K562 (cell line): ENCODE measurements around the gene ZNF669. TPM values are rescaled to one million over a fixed set of nuclear protein-coding genes. Genes with fewer than 3 reads are reported as not detected.
A peak's percentile ranks its signal among the peaks of the same experiment; 100 is the strongest.

Experiments
- ELF1 ChIP-seq: fragments of 200-800 bp; sonication (Bioruptor generic); IDR thresholded peaks from 2 replicates; pipeline ENCODE4 v1.6.1; 2016; ENCODE audit warnings: missing genetic modification characterization, missing compliant biosample characterization
- ELF4 ChIP-seq: fragments of 450-650 bp; formaldehyde crosslinking; IDR thresholded peaks from 2 replicates; pipeline ENCODE4 v1.4.0; 2022; ENCODE audit warnings: missing genetic modification characterization
- ILK ChIP-seq: fragments of 450-650 bp; IDR thresholded peaks from 2 replicates; pipeline ENCODE4 v1.6.1; 2016; ENCODE audit warnings: missing genetic modification characterization, low read depth, mild to moderate bottlenecking, missing compliant biosample characterization, moderate library complexity, borderline replicate concordance
- MEIS2 ChIP-seq: fragments of 450-650 bp; IDR thresholded peaks from 2 replicates; pipeline ENCODE4 v1.6.1; 2014; ENCODE audit warnings: mild to moderate bottlenecking; ENCODE audit not compliant: partially characterized antibody
- NELFE ChIP-seq: IDR thresholded peaks from 2 replicates; pipeline ENCODE4 v1.6.1; 2011; ENCODE audit warnings: mild to moderate bottlenecking; ENCODE audit not compliant: insufficient read depth, insufficient read length
- POLR2AphosphoS5 ChIP-seq: IDR thresholded peaks from 2 replicates; pipeline ENCODE4 v1.6.1; 2011; ENCODE audit warnings: mild to moderate bottlenecking, low read depth, low read length, moderate library complexity; ENCODE audit not compliant: control insufficient read depth, insufficient read depth
- ZNF174 ChIP-seq: fragments of 250-450 bp; sonication (Bioruptor Pico); IDR thresholded peaks from 2 replicates; pipeline ENCODE4 v1.4.0; 2020; ENCODE audit warnings: mild to moderate bottlenecking
- polyA plus RNA-seq, 8 experiments: library from polyadenylated mRNA; depleted of rRNA in 4 of 8; stranded (reverse) in 5 of 8; unstranded in 3 of 8; fragments of >200 nt; fragmentation: Nextera tagmentation in 2 of 8; fragmentation: Illumina TruSeq in 1 of 8; extraction: Ambion mirVana in 2 of 8; extraction: Trizol in 1 of 8; gene quantifications; 2 replicates each; pipeline versions ENCODE4 v1.2.1 to v1.2.3, GENCODE V29; 2011 to 2014; ENCODE audit warnings: inconsistent platforms in 1 of 8, missing spikeins in 1 of 8
- total RNA-seq, 7 experiments: library from RNA; depleted of rRNA in 6 of 7; stranded (reverse); fragments of >200 nt in 6 of 7; fragmentation: Illumina TruSeq in 2 of 7; extraction: Trizol in 2 of 7; gene quantifications; 2 replicates each; pipeline versions ENCODE4 v1.2.1 to v1.2.3, GENCODE V29; 2011 to 2021; ENCODE audit warnings: low replicate concordance in 1 of 7
- TF ChIP-seq, protein P1 (sequence below), 3 experiments: IDR thresholded peaks in 2 of 3; conservative IDR thresholded peaks in 1 of 3; 2 replicates each; pipeline ENCODE4 v1.5.1; 2011 to 2012; ENCODE audit warnings: low read length in 3 of 3, mild to moderate bottlenecking in 3 of 3, control low read depth in 2 of 3, improper control_type of control experiment in 1 of 3, inconsistent platforms in 1 of 3, low read depth in 1 of 3, mixed read lengths in 1 of 3, moderate library complexity in 1 of 3; ENCODE audit not compliant: insufficient read depth in 2 of 3
- TF ChIP-seq, protein P2 (sequence below), 2 experiments: IDR thresholded peaks in 1 of 2; conservative IDR thresholded peaks in 1 of 2; 2 replicates each; pipeline ENCODE4 v1.6.1; 2016; ENCODE audit warnings: low read depth in 2 of 2, mild to moderate bottlenecking in 1 of 2, missing compliant biosample characterization in 1 of 2, missing genetic modification characterization in 1 of 2, moderate library complexity in 1 of 2
- TF ChIP-seq, protein P3 (sequence below): fragments of 250-450 bp; sonication (Bioruptor Pico); IDR thresholded peaks from 2 replicates; pipeline ENCODE4 v1.4.0; 2020; ENCODE audit warnings: mild to moderate bottlenecking, moderate library complexity
- TF ChIP-seq, protein P4 (sequence below): fragments of 250-450 bp; sonication (Bioruptor Pico); IDR thresholded peaks from 2 replicates; pipeline ENCODE4 v1.8.0; 2022; ENCODE audit warnings: inconsistent platforms, mild to moderate bottlenecking, moderate library complexity, borderline replicate concordance
- TF ChIP-seq, protein P5 (sequence below): sonication (generic); formaldehyde crosslinking; IDR thresholded peaks from 2 replicates; pipeline ENCODE4 v1.8.0; 2022; ENCODE audit warnings: mild to moderate bottlenecking, missing genetic modification reagents

ZNF669 gene
- total and polyA plus RNA-seq, 9 of the 15 experiments (the other 6 are each of a cell fraction or from before 2014, with no cell fraction given) = 5.3 to 18.3 (median 10.2) TPM

DNA sequence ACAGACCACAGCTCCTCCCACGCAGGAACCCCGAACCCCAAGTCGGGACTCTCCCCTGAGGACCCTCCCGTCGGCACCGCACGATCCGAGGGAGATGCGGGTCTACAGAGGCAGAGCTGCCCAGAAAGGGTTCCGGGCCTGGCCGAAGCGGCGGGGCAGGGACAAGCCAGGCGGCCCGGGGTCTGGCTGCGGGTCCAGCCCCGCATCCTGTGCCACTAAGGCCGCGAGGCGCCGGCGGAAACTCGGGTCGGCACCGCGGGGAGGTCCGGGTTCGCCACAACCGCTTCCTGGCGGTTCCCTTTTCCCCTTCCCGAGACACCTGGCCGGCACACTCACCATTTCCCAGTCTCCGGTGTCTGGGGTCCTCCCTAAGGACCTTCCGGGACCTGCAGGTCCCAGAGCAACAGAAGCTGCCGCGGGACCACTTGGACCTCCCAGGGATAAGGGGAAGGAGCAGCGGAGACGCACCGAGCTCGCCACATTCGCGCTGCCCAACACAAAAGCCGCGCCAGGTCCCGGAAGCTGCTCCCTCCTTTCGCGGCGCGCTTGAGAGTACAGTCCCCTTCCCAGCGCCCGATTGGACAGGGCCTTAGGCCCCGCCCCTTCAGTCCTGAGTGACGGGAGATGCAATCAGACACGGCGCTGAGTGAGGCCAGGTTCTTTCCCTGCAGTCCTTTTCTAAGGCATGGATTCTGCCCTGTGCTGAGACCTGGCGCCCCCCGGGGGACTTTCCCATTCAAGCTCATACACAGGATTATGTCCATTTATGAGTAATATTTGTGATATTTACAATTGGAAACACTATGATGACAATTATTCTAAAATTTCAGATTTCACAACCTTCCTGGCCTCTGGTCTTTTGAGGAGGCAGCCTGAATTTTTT lies 25.7 kb downstream of the ZNF669 start, which contains the start of gene ZNF670 (continued):
- TF ChIP-seq, protein P1, sequence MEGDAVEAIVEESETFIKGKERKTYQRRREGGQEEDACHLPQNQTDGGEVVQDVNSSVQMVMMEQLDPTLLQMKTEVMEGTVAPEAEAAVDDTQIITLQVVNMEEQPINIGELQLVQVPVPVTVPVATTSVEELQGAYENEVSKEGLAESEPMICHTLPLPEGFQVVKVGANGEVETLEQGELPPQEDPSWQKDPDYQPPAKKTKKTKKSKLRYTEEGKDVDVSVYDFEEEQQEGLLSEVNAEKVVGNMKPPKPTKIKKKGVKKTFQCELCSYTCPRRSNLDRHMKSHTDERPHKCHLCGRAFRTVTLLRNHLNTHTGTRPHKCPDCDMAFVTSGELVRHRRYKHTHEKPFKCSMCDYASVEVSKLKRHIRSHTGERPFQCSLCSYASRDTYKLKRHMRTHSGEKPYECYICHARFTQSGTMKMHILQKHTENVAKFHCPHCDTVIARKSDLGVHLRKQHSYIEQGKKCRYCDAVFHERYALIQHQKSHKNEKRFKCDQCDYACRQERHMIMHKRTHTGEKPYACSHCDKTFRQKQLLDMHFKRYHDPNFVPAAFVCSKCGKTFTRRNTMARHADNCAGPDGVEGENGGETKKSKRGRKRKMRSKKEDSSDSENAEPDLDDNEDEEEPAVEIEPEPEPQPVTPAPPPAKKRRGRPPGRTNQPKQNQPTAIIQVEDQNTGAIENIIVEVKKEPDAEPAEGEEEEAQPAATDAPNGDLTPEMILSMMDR (IDR thresholded peaks at IDR 0.05 in 2 of 3, conservative IDR thresholded peaks at IDR 0.05 in 1 of 3; ENCODE audit: insufficient read depth in 2 of 3, low read depth in 1 of 3, low read length in 3 of 3) = peak in 2 of 3 experiments; percentile 25 to 34; a peak in 1 of 6 replicates
- peak; percentile 97 for TF ChIP-seq MEIS2
- TF ChIP-seq NELFE = no peak
- TF ChIP-seq ILK = no peak
- no peak for TF ChIP-seq ZNF174 (CRISPR knock-in tag)
- peak; percentile 89 for TF ChIP-seq POLR2AphosphoS5
- TF ChIP-seq ELF1 (tag) = peak; percentile 90
- TF ChIP-seq, protein P2, sequence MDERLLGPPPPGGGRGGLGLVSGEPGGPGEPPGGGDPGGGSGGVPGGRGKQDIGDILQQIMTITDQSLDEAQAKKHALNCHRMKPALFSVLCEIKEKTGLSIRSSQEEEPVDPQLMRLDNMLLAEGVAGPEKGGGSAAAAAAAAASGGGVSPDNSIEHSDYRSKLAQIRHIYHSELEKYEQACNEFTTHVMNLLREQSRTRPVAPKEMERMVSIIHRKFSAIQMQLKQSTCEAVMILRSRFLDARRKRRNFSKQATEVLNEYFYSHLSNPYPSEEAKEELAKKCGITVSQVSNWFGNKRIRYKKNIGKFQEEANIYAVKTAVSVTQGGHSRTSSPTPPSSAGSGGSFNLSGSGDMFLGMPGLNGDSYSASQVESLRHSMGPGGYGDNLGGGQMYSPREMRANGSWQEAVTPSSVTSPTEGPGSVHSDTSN (CRISPR knock-in tag; IDR thresholded peaks at IDR 0.05; ENCODE audit: low read depth) = peak; percentile 96
- TF ChIP-seq, protein P2 (tag; conservative IDR thresholded peaks at IDR 0.05; ENCODE audit: low read depth) = peak; percentile 98
- TF ChIP-seq, protein P3, sequence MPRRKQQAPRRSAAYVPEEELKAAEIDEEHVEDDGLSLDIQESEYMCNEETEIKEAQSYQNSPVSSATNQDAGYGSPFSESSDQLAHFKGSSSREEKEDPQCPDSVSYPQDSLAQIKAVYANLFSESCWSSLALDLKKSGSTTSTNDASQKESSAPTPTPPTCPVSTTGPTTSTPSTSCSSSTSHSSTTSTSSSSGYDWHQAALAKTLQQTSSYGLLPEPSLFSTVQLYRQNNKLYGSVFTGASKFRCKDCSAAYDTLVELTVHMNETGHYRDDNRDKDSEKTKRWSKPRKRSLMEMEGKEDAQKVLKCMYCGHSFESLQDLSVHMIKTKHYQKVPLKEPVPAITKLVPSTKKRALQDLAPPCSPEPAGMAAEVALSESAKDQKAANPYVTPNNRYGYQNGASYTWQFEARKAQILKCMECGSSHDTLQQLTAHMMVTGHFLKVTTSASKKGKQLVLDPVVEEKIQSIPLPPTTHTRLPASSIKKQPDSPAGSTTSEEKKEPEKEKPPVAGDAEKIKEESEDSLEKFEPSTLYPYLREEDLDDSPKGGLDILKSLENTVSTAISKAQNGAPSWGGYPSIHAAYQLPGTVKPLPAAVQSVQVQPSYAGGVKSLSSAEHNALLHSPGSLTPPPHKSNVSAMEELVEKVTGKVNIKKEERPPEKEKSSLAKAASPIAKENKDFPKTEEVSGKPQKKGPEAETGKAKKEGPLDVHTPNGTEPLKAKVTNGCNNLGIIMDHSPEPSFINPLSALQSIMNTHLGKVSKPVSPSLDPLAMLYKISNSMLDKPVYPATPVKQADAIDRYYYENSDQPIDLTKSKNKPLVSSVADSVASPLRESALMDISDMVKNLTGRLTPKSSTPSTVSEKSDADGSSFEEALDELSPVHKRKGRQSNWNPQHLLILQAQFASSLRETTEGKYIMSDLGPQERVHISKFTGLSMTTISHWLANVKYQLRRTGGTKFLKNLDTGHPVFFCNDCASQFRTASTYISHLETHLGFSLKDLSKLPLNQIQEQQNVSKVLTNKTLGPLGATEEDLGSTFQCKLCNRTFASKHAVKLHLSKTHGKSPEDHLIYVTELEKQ (CRISPR knock-in tag) = no peak
- 0 out of 2 replicates have a peak, but pooled peaks have one; percentile 39 for TF ChIP-seq ELF4
- TF ChIP-seq, protein P4, sequence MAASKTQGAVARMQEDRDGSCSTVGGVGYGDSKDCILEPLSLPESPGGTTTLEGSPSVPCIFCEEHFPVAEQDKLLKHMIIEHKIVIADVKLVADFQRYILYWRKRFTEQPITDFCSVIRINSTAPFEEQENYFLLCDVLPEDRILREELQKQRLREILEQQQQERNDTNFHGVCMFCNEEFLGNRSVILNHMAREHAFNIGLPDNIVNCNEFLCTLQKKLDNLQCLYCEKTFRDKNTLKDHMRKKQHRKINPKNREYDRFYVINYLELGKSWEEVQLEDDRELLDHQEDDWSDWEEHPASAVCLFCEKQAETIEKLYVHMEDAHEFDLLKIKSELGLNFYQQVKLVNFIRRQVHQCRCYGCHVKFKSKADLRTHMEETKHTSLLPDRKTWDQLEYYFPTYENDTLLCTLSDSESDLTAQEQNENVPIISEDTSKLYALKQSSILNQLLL = no peak
- TF ChIP-seq, protein P5, sequence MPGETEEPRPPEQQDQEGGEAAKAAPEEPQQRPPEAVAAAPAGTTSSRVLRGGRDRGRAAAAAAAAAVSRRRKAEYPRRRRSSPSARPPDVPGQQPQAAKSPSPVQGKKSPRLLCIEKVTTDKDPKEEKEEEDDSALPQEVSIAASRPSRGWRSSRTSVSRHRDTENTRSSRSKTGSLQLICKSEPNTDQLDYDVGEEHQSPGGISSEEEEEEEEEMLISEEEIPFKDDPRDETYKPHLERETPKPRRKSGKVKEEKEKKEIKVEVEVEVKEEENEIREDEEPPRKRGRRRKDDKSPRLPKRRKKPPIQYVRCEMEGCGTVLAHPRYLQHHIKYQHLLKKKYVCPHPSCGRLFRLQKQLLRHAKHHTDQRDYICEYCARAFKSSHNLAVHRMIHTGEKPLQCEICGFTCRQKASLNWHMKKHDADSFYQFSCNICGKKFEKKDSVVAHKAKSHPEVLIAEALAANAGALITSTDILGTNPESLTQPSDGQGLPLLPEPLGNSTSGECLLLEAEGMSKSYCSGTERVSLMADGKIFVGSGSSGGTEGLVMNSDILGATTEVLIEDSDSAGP (CRISPR knock-in tag) = no peak
